ENCODE results near the gene REP15.
"Not testable (repeated sequence)": the region's sequence is repeated elsewhere in the genome, so short reads cannot be mapped to it uniquely, and the experiment has no call there.

The REP15 gene, protein sequence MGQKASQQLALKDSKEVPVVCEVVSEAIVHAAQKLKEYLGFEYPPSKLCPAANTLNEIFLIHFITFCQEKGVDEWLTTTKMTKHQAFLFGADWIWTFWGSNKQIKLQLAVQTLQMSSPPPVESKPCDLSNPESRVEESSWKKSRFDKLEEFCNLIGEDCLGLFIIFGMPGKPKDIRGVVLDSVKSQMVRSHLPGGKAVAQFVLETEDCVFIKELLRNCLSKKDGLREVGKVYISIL

DNA sequence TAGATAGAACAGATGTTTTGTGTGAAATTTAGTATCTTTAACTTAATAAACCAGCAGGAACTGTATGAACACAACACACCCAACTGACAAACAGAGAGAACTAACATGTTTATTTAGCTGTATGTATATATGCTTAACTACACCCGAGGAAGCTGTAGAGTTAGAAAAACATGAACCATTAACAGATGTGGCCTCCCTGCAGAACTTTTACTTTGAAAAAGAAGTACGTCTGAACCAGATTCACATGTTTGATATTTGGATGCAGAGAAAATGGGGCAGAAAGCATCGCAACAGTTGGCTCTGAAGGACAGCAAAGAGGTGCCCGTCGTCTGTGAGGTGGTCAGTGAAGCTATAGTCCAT is at the start of gene REP15:
Gene REP15, plus strand, starts transcription at position 155 of the 360 bp plus-strand sequence. Its CDS starts 116 bp downstream, at position 271.
- no peak for DNase-seq (ENCODE audit: low read depth in 2 of 2)

- DNase-seq (ENCODE audit: low read depth in 2 of 2) = no peak
Observed at GRCh38 chr12:27650011-27650410, 46.2 kb upstream of the REP15 start.

DNA sequence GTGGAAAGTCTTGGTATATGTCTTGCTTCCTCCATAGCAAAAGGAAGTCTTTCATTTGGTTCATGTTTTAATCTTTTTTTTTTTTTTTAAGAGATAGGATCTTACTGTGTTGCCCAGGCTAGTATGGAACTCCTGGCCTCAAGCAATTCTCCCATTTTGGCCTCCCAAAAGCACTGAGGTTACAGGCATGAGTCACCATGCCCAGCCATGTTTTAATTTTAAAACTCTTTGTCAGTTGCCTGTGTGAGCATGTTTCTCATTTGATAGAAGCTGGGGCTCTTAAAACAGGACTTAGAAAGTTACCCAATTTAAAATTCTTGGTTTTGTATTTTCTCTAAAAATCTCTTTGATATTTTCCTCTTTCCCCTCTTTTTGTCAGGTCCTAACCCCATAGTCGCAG is 45.0 kb upstream of the REP15 start:
- DNase-seq (ENCODE audit: low read depth in 2 of 2) = no peak

GRCh38 chr12:27652174-27652763 is 44.0 kb upstream of the REP15 start:
- DNase-seq (ENCODE audit: low read depth in 2 of 2) = no peak

DNA sequence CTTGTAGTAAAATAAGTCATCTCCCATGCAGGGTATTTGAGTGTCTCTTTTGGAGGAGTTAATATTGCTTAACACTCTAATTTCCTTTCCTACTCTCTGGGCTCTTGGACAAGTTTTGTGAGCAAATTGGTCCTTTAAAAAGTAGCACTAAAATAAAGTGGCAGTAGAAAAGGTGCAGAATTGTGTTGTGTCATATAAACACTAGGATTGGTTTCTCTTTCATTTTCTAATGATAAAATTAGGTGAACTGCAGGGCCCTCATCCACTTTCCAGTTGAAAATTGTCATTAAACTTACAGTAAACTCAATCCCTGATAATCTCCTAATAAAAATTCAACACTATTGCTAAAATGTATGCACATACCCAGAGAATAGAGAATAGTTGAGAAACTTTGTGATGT is 42.6 kb upstream of the REP15 start:
- no peak for DNase-seq (ENCODE audit: low read depth in 2 of 2)

DNA sequence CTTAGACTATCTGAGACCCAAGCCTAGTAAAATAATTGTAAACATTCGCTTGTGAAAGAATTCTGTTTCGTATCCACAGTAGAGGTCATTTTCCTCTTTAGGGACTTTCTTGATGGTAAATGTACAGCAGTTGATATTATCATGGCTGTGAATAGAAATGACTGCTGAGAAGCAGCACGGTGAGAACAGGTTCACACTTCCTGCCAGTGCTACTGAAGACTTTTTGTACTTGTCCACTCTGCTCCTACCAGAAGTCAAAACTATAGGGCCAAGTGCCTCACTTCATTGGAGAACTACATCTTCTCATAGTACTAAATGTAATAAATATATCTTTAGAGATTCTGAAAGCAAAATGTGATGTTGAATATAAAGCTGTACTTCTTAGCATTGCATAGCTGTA is 40.8 kb upstream of the REP15 start:
- not testable (repeated sequence) for DNase-seq (ENCODE audit: low read depth in 2 of 2)

DNA sequence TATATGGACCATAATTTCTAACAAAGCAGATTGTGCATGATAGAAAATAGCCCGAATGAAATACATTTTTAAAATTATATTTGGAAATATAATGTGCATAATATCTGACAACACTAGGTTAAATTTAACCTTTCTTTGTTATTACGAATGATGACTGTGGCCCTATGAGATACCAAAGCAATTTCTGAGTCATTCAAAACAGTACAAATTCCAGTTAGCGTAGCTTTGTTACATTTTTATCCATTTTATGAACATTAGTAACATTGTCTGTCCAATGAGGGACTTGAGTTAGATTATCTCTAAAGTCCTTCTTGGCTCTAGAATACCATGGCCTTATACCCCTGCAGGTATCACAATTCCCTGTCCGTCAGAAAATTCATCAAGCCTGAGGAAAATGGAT is 39.0 kb upstream of the REP15 start:
- no peak for DNase-seq (ENCODE audit: low read depth in 2 of 2)

GRCh38 chr12:27665704-27666103 is 30.5 kb upstream of the REP15 start:
- no peak for DNase-seq (ENCODE audit: low read depth in 2 of 2)

GRCh38 chr12:27666510-27666909 is 29.7 kb upstream of the REP15 start:
- DNase-seq (ENCODE audit: low read depth in 2 of 2) = no peak

DNA sequence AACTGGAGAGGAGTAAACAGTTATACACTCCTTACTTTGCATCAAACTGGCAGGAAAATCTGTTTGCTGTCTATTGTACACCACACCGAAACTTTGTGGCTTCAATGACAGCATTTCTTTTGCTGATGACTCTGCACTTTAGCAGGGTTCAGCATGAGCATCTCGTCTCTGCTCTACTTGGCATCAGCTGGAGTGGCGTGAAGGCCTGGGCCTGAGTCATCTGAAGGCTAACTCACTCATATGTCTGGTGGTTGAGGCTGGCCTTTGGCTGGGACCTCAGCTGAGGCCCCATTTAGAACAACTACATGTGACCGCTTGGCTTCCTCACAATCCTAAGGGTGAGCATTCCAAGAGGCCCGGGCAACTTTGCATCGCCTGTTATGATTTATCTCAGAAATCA is 28.7 kb upstream of the REP15 start:
- DNase-seq (ENCODE audit: low read depth in 2 of 2) = no peak

DNA sequence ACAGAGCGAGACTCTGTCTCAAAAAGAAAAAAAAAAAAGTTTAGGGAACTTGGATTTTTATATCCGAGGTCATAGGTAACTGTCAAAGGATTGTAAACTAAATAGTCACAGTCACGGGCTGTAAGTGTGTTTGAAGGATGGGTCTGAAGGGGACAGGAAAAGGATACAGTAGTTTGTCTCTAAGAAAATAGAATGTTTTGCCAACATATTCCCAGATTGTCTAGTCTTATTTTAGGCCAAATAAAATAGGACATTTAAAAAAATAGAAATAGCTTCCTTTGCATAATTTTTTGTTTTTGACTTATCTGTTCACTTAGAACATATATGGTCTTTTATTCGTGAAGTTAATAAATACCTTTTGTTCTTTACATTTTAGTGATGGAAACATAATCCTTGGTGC is 24.2 kb upstream of the REP15 start:
- DNase-seq (ENCODE audit: low read depth in 2 of 2) = no peak

DNA sequence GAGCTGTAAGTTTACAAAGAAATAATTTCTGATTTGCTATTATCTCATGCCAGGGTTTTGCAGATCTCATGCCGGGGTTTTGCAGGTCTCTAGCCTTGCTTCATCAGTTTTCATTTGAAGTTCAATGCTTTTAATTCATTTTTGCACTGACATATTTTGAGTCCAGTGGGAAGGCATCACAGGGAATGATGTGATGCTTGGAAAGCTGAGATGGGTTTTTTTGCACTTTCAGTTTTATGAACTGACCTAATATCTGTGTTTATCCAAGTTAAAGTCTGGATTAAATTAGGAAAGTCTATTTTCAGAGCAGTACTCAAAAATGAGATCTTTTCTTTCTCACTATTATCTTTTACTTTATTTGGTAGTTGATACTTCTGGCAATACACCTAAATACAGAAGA is 23.6 kb upstream of the REP15 start:
- DNase-seq (ENCODE audit: low read depth in 2 of 2) = no peak

DNA sequence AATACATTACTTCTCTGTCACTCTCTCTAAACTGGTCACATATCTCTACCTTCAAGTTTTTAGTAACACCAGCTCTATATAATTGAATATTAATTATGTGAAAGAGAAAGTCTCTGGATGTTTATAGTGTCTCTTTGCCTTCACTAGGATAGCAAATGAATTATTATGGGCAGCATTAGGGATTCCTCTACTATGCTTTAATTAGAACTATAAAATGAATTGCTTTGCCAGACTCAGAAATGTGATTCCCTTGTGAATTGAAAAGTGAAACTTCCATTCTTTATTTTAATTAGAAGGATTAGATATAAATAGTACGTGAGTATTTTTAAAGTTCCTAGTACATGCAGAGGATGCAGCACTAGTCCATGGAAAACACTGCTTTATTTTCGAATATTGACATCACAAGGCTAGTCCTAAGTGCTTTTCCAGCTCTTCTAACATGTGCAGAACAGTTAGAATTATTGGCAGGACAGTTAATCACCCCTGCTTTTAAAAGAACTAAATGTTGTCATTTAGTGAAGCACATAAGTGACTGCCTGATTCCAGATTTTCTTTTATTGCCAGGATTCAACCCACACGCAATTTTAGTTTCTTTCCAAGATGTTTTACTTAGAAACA is 23.0 kb upstream of the REP15 start:
- no peak for DNase-seq (ENCODE audit: low read depth in 2 of 2)

DNA sequence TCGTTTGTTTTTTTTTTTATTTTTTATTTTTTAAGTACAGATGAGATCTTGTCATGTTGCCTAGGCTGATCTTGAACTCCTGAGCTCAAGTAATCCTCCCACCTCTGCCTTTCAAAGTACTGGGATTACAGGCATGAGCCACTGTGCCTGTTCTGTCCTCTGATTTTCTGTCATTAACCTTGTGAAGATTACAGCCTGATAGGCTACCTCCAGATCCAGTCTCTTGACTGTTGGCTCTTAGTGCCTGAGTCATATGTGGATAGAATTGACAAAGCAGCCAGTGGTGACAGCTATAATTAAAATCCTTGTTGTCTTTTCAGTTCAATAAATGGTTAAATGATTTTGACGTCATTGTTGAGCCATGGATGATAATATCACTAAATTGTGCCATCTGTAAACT is 21.3 kb upstream of the REP15 start:
- DNase-seq (ENCODE audit: low read depth in 2 of 2) = no peak

DNA sequence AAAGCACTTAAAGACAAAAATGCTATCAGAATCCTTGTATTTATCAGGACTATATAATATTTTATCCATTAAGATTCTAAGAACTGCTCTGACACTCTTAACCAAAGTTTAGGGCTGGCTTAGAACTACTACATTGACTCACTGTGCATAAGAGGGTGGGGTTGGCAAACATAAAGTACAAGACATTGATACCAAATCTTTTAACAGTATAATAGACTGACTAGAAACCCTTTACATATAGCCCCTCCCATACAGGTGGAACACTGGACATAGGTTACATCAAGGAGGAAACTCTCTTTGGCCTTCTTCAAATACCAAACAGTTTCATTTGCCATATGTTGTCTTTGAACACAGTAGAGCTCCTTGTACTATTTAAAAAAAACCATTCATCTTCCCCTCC is 15.6 kb upstream of the REP15 start:
- no peak for DNase-seq (ENCODE audit: low read depth in 2 of 2)

DNA sequence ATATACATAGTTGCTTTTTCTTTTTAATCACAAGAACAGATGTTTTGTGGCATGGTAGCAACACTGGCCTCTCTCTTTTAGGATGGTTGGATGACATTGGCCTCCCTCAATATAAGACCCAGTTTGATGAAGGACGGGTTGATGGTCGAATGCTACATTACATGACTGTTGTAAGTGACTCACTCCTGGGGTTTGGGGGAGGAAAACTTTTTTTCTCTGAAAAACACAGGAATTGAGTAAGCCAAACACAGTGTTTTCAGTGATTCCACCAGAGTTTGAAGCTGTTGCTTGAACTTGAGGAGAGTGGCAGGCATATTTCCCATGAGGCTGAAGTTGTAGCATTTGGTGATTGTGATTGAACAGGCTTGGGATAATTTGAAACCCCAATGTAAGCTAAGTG is 13.7 kb upstream of the REP15 start:
- DNase-seq (ENCODE audit: low read depth in 2 of 2) = no peak

- no peak for DNase-seq (ENCODE audit: low read depth in 2 of 2)
Observed at GRCh38 chr12:27685274-27685673, 11.0 kb upstream of the REP15 start.

GRCh38 chr12:27686147-27686546 is 10.1 kb upstream of the REP15 start:
- no peak for DNase-seq (ENCODE audit: low read depth in 2 of 2)

- DNase-seq (ENCODE audit: low read depth in 2 of 2) = no peak
Observed at GRCh38 chr12:27688671-27689070, 7.6 kb upstream of the REP15 start.

DNA sequence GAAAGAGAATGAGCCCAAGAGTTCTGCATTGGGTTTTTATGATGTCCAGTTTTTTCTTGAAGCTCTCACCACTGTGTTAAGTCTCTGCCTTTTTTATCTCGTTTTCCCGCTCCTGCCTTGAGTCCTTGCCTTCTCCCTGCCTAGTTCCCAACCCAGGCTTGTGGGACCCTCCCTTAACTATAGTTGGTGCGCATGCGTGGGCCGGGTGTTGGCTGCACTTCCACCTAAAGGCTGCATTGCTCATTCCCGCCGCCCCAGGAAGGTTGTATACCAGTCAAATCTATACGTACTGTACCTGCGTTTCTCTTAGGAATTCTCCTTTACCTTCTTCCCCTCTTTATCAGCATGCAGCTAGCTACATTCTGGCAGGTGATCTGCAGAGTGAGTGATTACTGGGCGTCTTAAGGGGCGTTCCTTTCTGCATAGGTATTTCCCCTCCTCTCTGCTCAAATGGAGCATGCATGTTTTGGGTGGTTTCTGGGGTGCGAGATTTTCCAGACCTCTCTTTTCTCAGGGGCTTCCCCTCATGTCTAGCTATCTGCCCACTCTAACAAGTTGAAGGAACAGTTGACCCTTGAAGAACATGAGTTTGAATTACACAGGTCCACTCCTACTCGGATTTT is 6.6 kb upstream of the REP15 start:
- no peak for DNase-seq (ENCODE audit: low read depth in 2 of 2)

DNA sequence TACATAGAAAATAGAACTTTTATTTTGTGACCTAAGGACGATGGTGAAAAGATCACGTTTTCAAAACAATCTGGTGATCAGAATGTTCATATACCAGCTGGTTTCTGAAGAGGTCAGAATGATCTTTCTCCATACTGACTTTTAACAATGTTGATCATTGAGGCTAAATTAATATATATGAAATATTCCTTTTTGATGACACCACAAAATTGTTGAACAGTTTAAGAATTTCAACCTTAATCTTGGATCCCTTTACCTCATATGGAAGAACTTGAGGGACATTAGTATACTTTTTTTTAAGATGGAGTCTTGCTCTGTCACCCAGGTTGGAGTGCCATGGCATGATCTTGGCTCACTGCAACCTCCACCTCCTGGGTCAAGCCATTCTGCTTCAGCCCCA is 2.8 kb upstream of the REP15 start:
- DNase-seq (ENCODE audit: low read depth in 2 of 2) = no peak

- DNase-seq (ENCODE audit: low read depth in 2 of 2) = no peak
Observed at GRCh38 chr12:27695556-27696292, 523 bp upstream of the REP15 start.

Measured in stimulated activated CD8-positive, alpha-beta memory T cell treated with anti-CD3 and anti-CD28 coated beads, Interleukin-15, amount 100 ng/mL, for 4 hours (primary cell).